Measurements from ENCODE around the gene SLC22A13. TPM values are rescaled to one million over a fixed set of nuclear protein-coding genes. Genes with fewer than 3 reads are reported as not detected.
"Not testable (repeated sequence)": the region's sequence is repeated elsewhere in the genome, so short reads cannot be mapped to it uniquely, and the experiment has no call there.

Gene SLC22A13
- total and polyA plus RNA-seq, 2 donors (not counting 1 experiment from before 2014, with no cell fraction given): 0.06 to 0.33 TPM

DNA sequence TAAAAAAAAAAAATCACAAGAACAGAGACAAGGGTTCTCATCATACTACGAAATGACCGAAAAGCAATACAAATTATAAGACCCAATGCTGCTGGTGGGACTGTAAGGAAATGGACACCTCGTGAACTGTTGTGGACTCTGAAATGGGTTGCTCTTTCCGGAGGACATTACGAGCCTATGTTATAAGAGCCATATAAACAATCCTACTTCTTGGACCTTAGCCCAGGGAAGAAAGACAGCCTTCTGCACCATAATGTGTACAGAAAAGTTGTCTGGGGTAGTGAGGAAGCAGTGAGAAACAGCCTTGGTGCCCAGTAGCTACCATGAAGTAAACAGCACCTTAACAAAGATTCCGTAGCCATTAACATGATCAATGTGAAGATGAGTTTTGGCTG, 19.1 kb downstream of the SLC22A13 start:
- Histone ChIP-seq H2AFZ (ENCODE audit: low read length) (no peak overlapping the region), H3K9me3 (ENCODE audit: control insufficient read depth, insufficient read depth, low read depth, low read length) (no peaks in the 10 kb centered on the region), H3K27me3 (ENCODE audit: control insufficient read depth, insufficient read depth, low read length) (no peaks in the 10 kb centered on the region), H3K4me1 (ENCODE audit: control insufficient read depth, extremely low read depth, insufficient read depth, low read length) (peaks cover 3% of the 10 kb centered on the region), H3K36me3 (ENCODE audit: control insufficient read depth, insufficient read depth, low read length) (no peaks in the 10 kb centered on the region), H3K4me3 (replicated peaks in 1 of 4; ENCODE audit: control extremely low read depth in 1 of 4, insufficient read depth in 1 of 4, low read depth in 3 of 4, low read length in 4 of 4) (no peak overlapping the region), H3K27ac (ENCODE audit: insufficient read depth, low read length) (no peak overlapping the region), H4K20me1 (ENCODE audit: control insufficient read depth, extremely low read depth, insufficient read depth, low read length) (no peaks in the 10 kb centered on the region), H3K79me2 (ENCODE audit: control insufficient read depth, insufficient read depth, low read length) (no peaks in the 10 kb centered on the region), H3K4me2 (ENCODE audit: extremely low read depth, insufficient read depth, low read length) (no peak overlapping the region), H3K9ac (ENCODE audit: insufficient read depth, low read length) (no peak overlapping the region)
- peak in 1 of 2 donors; percentile 34 for DNase-seq (ENCODE audit: low read depth in 2 of 2)
- no peak for TF ChIP-seq EZH2 (IDR thresholded peaks at IDR 0.05; ENCODE audit: low read length, missing control alignments)
- TF ChIP-seq, protein P1, sequence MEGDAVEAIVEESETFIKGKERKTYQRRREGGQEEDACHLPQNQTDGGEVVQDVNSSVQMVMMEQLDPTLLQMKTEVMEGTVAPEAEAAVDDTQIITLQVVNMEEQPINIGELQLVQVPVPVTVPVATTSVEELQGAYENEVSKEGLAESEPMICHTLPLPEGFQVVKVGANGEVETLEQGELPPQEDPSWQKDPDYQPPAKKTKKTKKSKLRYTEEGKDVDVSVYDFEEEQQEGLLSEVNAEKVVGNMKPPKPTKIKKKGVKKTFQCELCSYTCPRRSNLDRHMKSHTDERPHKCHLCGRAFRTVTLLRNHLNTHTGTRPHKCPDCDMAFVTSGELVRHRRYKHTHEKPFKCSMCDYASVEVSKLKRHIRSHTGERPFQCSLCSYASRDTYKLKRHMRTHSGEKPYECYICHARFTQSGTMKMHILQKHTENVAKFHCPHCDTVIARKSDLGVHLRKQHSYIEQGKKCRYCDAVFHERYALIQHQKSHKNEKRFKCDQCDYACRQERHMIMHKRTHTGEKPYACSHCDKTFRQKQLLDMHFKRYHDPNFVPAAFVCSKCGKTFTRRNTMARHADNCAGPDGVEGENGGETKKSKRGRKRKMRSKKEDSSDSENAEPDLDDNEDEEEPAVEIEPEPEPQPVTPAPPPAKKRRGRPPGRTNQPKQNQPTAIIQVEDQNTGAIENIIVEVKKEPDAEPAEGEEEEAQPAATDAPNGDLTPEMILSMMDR (conservative IDR thresholded peaks at IDR 0.05 in 1 of 2, IDR thresholded peaks at IDR 0.05 in 1 of 2; ENCODE audit: low read depth in 1 of 2, low read length in 2 of 2): no peak

DNA sequence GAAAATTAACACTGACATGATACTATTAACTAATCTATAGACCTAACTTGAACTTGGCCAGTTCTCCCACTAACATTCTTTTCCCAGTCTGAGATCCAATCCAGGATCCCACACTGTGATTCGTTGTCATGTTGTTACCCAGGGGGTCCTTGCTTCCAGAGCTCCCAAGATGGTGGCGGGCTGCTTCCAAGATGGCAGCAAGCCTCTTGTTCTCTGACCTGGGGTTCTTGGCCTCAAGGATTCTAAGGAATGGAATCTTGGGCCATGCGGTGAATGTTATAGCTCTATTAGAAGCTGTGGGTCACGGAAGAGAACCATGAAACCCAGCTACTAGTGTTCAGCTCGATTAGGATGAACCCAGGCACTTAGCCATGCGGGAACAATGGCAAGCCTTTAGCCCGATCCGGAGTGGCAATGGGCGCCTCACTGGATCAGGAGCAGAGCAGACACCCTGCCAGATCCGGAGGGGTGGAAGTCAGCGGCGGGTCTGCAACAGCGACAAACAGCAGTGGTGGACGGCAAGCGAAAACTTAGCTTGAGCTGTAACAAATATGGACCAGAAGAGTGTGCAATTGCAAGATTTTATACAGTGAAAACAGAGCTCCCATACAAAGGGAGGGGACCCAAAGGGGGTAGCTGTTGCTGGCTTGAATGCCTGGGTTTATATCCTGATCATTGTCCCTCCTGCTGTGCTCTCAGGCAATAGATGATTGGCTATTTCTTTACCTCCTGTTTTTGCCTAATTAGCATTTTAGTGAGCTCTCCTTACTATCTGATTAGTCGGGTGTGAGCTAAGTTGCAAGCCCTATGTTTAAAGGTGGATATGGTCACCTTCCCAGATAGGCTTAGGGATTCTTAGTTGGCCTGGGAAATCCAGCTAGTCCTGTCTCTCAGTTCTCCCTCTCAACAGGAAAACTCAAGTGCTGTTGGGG, 23.9 kb downstream of the SLC22A13 start:
- H3K27ac ChIP-seq (ENCODE audit: insufficient read depth, low read length); H3K4me2 ChIP-seq (ENCODE audit: extremely low read depth, insufficient read depth, low read length): not testable (repeated sequence)

DNA sequence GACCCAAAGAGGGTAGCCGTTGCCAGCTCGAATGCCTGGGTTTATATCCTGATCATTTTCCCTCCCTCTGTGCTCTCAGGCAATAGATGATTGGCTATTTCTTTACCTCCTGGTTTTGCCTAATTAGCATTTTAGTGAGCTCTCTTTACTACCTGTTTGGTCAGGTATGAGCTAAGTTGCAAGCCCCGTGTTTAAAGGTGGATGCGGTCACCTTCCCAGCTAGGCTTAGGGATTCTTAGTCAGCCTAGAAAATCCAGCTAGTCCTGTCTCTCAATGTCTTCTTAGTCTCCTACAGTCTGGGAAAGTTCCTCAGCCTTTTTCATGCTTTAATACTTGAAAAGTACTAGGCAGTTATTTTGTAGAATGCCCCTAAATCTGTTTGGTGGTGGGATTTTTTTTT, 31.4 kb downstream of the SLC22A13 start:
- H3K9me3 ChIP-seq (ENCODE audit: control insufficient read depth, insufficient read depth, low read depth, low read length); H3K36me3 ChIP-seq (ENCODE audit: control insufficient read depth, insufficient read depth, low read length); H4K20me1 ChIP-seq (ENCODE audit: control insufficient read depth, extremely low read depth, insufficient read depth, low read length); H3K27ac ChIP-seq (ENCODE audit: insufficient read depth, low read length); H3K27me3 ChIP-seq (ENCODE audit: control insufficient read depth, insufficient read depth, low read length); H3K4me2 ChIP-seq (ENCODE audit: extremely low read depth, insufficient read depth, low read length); H3K4me3 ChIP-seq (replicated peaks in 1 of 4; ENCODE audit: control extremely low read depth in 1 of 4, insufficient read depth in 1 of 4, low read depth in 3 of 4, low read length in 4 of 4); H3K4me1 ChIP-seq (ENCODE audit: control insufficient read depth, extremely low read depth, insufficient read depth, low read length); DNase-seq (ENCODE audit: low read depth in 2 of 2); H2AFZ ChIP-seq (ENCODE audit: low read length); H3K9ac ChIP-seq (ENCODE audit: insufficient read depth, low read length); H3K79me2 ChIP-seq (ENCODE audit: control insufficient read depth, insufficient read depth, low read length): not testable (repeated sequence)

More for the DNA sequence above, 23.9 kb downstream of the SLC22A13 start:
- not testable (repeated sequence) for H3K4me1 ChIP-seq (ENCODE audit: control insufficient read depth, extremely low read depth, insufficient read depth, low read length); DNase-seq (ENCODE audit: low read depth in 2 of 2); H3K4me3 ChIP-seq (replicated peaks in 1 of 4; ENCODE audit: control extremely low read depth in 1 of 4, insufficient read depth in 1 of 4, low read depth in 3 of 4, low read length in 4 of 4); H3K27me3 ChIP-seq (ENCODE audit: control insufficient read depth, insufficient read depth, low read length); H4K20me1 ChIP-seq (ENCODE audit: control insufficient read depth, extremely low read depth, insufficient read depth, low read length); H3K79me2 ChIP-seq (ENCODE audit: control insufficient read depth, insufficient read depth, low read length); H3K9ac ChIP-seq (ENCODE audit: insufficient read depth, low read length); H3K9me3 ChIP-seq (ENCODE audit: control insufficient read depth, insufficient read depth, low read depth, low read length); H3K36me3 ChIP-seq (ENCODE audit: control insufficient read depth, insufficient read depth, low read length); H2AFZ ChIP-seq (ENCODE audit: low read length)

DNA sequence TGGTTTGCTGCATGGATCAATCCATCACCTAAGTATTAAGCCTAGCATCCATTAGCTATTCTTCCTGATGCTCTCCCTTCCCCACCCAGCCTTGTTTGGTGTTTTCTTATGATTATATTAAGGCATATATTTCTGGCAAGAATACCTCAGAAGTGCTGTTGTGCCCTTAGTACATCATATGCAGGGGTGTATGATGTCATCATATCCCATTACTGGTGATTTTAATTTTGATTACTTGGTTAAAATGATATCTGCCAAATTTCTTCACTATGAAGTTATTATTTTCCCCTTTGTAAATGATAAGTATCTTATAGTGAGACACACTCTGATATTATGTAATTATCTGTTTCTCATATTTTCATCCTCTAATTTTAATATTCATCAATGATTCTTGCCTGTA, 31.9 kb downstream of the SLC22A13 start:
- TF ChIP-seq EZH2 (IDR thresholded peaks at IDR 0.05; ENCODE audit: low read length, missing control alignments): no peak
- TF ChIP-seq, protein P1 (conservative IDR thresholded peaks at IDR 0.05 in 1 of 2, IDR thresholded peaks at IDR 0.05 in 1 of 2; ENCODE audit: low read depth in 1 of 2, low read length in 2 of 2): no peak
- no peaks in the 10 kb centered on the region for H3K4me1 ChIP-seq (ENCODE audit: control insufficient read depth, extremely low read depth, insufficient read depth, low read length)
- peaks cover 3% of the 10 kb centered on the region for H3K27me3 ChIP-seq (ENCODE audit: control insufficient read depth, insufficient read depth, low read length)
- H3K9ac ChIP-seq (ENCODE audit: insufficient read depth, low read length): no peak overlapping the region
- no peak overlapping the region for H2AFZ ChIP-seq (ENCODE audit: low read length)
- no peaks in the 10 kb centered on the region for H4K20me1 ChIP-seq (ENCODE audit: control insufficient read depth, extremely low read depth, insufficient read depth, low read length)
- H3K4me2 ChIP-seq (ENCODE audit: extremely low read depth, insufficient read depth, low read length): no peak overlapping the region
- DNase-seq (ENCODE audit: low read depth in 2 of 2): no peak
- no peak overlapping the region for H3K27ac ChIP-seq (ENCODE audit: insufficient read depth, low read length)
- no peak overlapping the region for H3K4me3 ChIP-seq (replicated peaks in 1 of 4; ENCODE audit: control extremely low read depth in 1 of 4, insufficient read depth in 1 of 4, low read depth in 3 of 4, low read length in 4 of 4)
- no peaks in the 10 kb centered on the region for H3K79me2 ChIP-seq (ENCODE audit: control insufficient read depth, insufficient read depth, low read length)
- H3K9me3 ChIP-seq (ENCODE audit: control insufficient read depth, insufficient read depth, low read depth, low read length): no peaks in the 10 kb centered on the region
- no peaks in the 10 kb centered on the region for H3K36me3 ChIP-seq (ENCODE audit: control insufficient read depth, insufficient read depth, low read length)
